K562 (cell line): Measurements from ENCODE around the gene KRTAP2-1. TPM values are rescaled to one million over a fixed set of nuclear protein-coding genes. Genes with fewer than 3 reads are reported as not detected.

Experiments
- CBFA2T2 ChIP-seq: fragments of 450-650 bp; conservative IDR thresholded peaks from 2 replicates; pipeline ENCODE4 v1.6.1; 2017; ENCODE audit warnings: mild to moderate bottlenecking
- HBP1 ChIP-seq: fragments of 450-650 bp; formaldehyde crosslinking; IDR thresholded peaks from 2 replicates; pipeline ENCODE4 v1.4.0; 2022; ENCODE audit warnings: missing genetic modification characterization
- KDM4B ChIP-seq, 2 experiments: fragments of 450-650 bp in 1 of 2; sonication (generic) in 1 of 2; IDR thresholded peaks; 2 replicates each; pipeline ENCODE4 v1.6.1; 2016 to 2017; ENCODE audit warnings: borderline replicate concordance in 2 of 2, antibody characterized with exemption in 1 of 2, low read depth in 1 of 2, mild to moderate bottlenecking in 1 of 2
- ZBTB2 ChIP-seq: fragments of 450-650 bp; IDR thresholded peaks from 2 replicates; pipeline ENCODE4 v1.6.1; 2016; ENCODE audit warnings: antibody characterized with exemption
- ZBTB43 ChIP-seq: sonication (generic); formaldehyde crosslinking; IDR thresholded peaks from 2 replicates; pipeline ENCODE4 v1.8.0; 2023; ENCODE audit warnings: mild to moderate bottlenecking, missing genetic modification reagents
- ZC3H11A ChIP-seq: IDR thresholded peaks from 2 replicates; pipeline ENCODE4 v1.6.1; 2012; ENCODE audit warnings: low read depth, low read length, improper control_type of control experiment
- ZFP36 ChIP-seq: fragments of 150-350 bp; IDR thresholded peaks from 2 replicates; pipeline ENCODE4 v1.6.1; 2018; ENCODE audit warnings: low read length, low read depth; ENCODE audit not compliant: partially characterized antibody
- polyA plus RNA-seq, 8 experiments: library from polyadenylated mRNA; depleted of rRNA in 4 of 8; stranded (reverse) in 5 of 8; unstranded in 3 of 8; fragments of >200 nt; fragmentation: Nextera tagmentation in 2 of 8; fragmentation: Illumina TruSeq in 1 of 8; extraction: Ambion mirVana in 2 of 8; extraction: Trizol in 1 of 8; gene quantifications; 2 replicates each; pipeline versions ENCODE4 v1.2.1 to v1.2.3, GENCODE V29; 2011 to 2014; ENCODE audit warnings: inconsistent platforms in 1 of 8, missing spikeins in 1 of 8
- total RNA-seq, 7 experiments: library from RNA; depleted of rRNA in 6 of 7; stranded (reverse); fragments of >200 nt in 6 of 7; fragmentation: Illumina TruSeq in 2 of 7; extraction: Trizol in 2 of 7; gene quantifications; 2 replicates each; pipeline versions ENCODE4 v1.2.1 to v1.2.3, GENCODE V29; 2011 to 2021; ENCODE audit warnings: low replicate concordance in 1 of 7
- TF ChIP-seq, protein P1 (sequence below), 2 experiments: fragments of 450-650 bp; formaldehyde crosslinking in 1 of 2; IDR thresholded peaks; 2 replicates each; pipeline versions ENCODE4 v1.4.0 to v1.6.1; 2014 to 2020; ENCODE audit warnings: mild to moderate bottlenecking in 2 of 2, borderline replicate concordance in 1 of 2, low read depth in 1 of 2

The KRTAP2-1 gene
- total and polyA plus RNA-seq, 9 of the 15 experiments (the other 6 are each of a cell fraction or from before 2014, with no cell fraction given): not detected

DNA sequence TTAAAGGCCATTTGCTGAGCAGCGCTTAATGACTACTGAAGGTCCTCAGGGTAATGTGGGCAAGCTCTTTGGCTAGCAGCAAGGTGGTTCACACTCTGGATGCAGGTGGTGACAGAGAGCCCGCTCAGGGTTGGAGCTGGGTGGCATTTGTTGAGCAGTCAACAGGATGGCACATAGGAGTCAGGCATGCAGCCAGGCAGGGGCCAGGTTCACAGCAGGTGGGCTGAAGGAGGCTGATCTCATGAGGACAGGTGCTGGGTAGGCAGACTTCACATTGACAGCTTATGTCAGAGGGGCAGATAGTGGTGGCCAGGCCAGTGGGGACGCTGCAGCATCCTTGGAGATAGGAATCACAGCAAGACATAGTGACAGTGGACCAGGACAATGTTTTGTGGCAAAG lies 42.7 kb downstream of the KRTAP2-1 start (continued):
- TF ChIP-seq ZBTB2 (no peak), CBFA2T2 (no peak), HBP1 (CRISPR knock-in tag) (no peak), KDM4B (IDR thresholded peaks at IDR 0.05; ENCODE audit: borderline replicate concordance in 2 of 2, low read depth in 1 of 2) (no peak), ZFP36 (no peak), ZBTB43 (CRISPR knock-in tag) (no peak), ZC3H11A (no peak)
- TF ChIP-seq, protein P1, sequence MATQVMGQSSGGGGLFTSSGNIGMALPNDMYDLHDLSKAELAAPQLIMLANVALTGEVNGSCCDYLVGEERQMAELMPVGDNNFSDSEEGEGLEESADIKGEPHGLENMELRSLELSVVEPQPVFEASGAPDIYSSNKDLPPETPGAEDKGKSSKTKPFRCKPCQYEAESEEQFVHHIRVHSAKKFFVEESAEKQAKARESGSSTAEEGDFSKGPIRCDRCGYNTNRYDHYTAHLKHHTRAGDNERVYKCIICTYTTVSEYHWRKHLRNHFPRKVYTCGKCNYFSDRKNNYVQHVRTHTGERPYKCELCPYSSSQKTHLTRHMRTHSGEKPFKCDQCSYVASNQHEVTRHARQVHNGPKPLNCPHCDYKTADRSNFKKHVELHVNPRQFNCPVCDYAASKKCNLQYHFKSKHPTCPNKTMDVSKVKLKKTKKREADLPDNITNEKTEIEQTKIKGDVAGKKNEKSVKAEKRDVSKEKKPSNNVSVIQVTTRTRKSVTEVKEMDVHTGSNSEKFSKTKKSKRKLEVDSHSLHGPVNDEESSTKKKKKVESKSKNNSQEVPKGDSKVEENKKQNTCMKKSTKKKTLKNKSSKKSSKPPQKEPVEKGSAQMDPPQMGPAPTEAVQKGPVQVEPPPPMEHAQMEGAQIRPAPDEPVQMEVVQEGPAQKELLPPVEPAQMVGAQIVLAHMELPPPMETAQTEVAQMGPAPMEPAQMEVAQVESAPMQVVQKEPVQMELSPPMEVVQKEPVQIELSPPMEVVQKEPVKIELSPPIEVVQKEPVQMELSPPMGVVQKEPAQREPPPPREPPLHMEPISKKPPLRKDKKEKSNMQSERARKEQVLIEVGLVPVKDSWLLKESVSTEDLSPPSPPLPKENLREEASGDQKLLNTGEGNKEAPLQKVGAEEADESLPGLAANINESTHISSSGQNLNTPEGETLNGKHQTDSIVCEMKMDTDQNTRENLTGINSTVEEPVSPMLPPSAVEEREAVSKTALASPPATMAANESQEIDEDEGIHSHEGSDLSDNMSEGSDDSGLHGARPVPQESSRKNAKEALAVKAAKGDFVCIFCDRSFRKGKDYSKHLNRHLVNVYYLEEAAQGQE (IDR thresholded peaks at IDR 0.05; ENCODE audit: borderline replicate concordance): no peak
- TF ChIP-seq, protein P1 (CRISPR knock-in tag; IDR thresholded peaks at IDR 0.05; ENCODE audit: low read depth): no peak
